ENCODE data around the gene BACE2. TPM values are rescaled to one million over a fixed set of nuclear protein-coding genes. Genes with fewer than 3 reads are reported as not detected.

The BACE2 gene
- total and polyA plus RNA-seq, 4 donors, result 1.7 to 16.7 (median 5.6) TPM

GRCh38 chr21:41290106-41290799, 122.3 kb downstream of the BACE2 start:
- DNase-seq (ENCODE audit: low spot score), result no peak
- WGBS, result 59% methylated on average over 24 of the region's 24 CpGs
- TF ChIP-seq MAX (IDR thresholded peaks at IDR 0.05), result no peak
- TF ChIP-seq GABPA (IDR thresholded peaks at IDR 0.05 in 1 of 2, conservative IDR thresholded peaks at IDR 0.05 in 1 of 2), result no peak
- TF ChIP-seq SP1 (IDR thresholded peaks at IDR 0.05), result no peak
- TF ChIP-seq FOXA1 (IDR thresholded peaks at IDR 0.05), result no peak
- TF ChIP-seq FOXA2 (IDR thresholded peaks at IDR 0.05), result no peak
- no peak for TF ChIP-seq EGR1 (IDR thresholded peaks at IDR 0.05; ENCODE audit: low read depth in 2 of 2)
- TF ChIP-seq NR2F2 (IDR thresholded peaks at IDR 0.05), result no peak
- TF ChIP-seq YY1 (IDR thresholded peaks at IDR 0.05), result no peak
- TF ChIP-seq TAF1 (conservative IDR thresholded peaks at IDR 0.05), result no peak
- TF ChIP-seq RAD21 (IDR thresholded peaks at IDR 0.05), result no peak
- no peak for TF ChIP-seq JUND (IDR thresholded peaks at IDR 0.05)
- TF ChIP-seq REST (IDR thresholded peaks at IDR 0.05), result no peak
- TF ChIP-seq RXRA (IDR thresholded peaks at IDR 0.05), result no peak
- no peak for TF ChIP-seq HNF4A (conservative IDR thresholded peaks at IDR 0.05)
- TF ChIP-seq ZBTB33 (IDR thresholded peaks at IDR 0.05), result no peak
- no peak for TF ChIP-seq ATF3 (IDR thresholded peaks at IDR 0.05)
- TF ChIP-seq HNF4G (IDR thresholded peaks at IDR 0.05), result no peak
- no peak for TF ChIP-seq CTCF (IDR thresholded peaks at IDR 0.05; ENCODE audit: low read depth, low read length, missing input control)

More at GRCh38 chr21:41290106-41290799, 122.3 kb downstream of the BACE2 start:
- H3K27ac ChIP-seq (ENCODE audit: low read depth in 1 of 2, low read length in 2 of 2), result no peak overlapping the region
- H3K9ac ChIP-seq (ENCODE audit: low read depth in 1 of 2, low read length in 2 of 2), result no peak overlapping the region
- no peak overlapping the region for H3K4me3 ChIP-seq (ENCODE audit: low read depth in 1 of 3, low read length in 3 of 3)
- H3K36me3 ChIP-seq (ENCODE audit: control insufficient read depth in 4 of 4, insufficient read depth in 3 of 4, low read depth in 1 of 4, low read length in 3 of 4), result no peaks in the 10 kb centered on the region
- H3K4me1 ChIP-seq (ENCODE audit: control insufficient read depth in 4 of 4, insufficient read depth in 4 of 4, low read length in 3 of 4), result no peaks in the 10 kb centered on the region
- peaks cover 0 to 3% (median 2%) of the 10 kb centered on the region in 4 donors for H3K27me3 ChIP-seq (ENCODE audit: control insufficient read depth in 4 of 4, insufficient read depth in 4 of 4, low read length in 3 of 4)
- H3K9me3 ChIP-seq (ENCODE audit: control insufficient read depth in 4 of 4, low read length in 3 of 4), result no peaks in the 10 kb centered on the region

Data from liver (tissue), 9 donors.